Stomach (tissue), 4 donors: ENCODE results near the gene MRPL45.

Experiments used
- CTCF ChIP-seq, 7 experiments: fragments of 450-650 bp in 4 of 7; fragments of 200-600 bp in 3 of 7; sonication (generic) in 3 of 7; IDR thresholded peaks; one replicate each; pipeline ENCODE4 v1.5.1; 2016 to 2019; ENCODE audit warnings: antibody characterized with exemption in 7 of 7, control low read depth in 2 of 7, mild to moderate bottlenecking in 1 of 7
- POLR2A ChIP-seq, 4 donors: fragments of 450-650 bp; IDR thresholded peaks; one replicate each; pipeline ENCODE4 v1.6.1; 2016; ENCODE audit warnings: antibody characterized with exemption in 4 of 4, control low read depth in 2 of 4, mild to moderate bottlenecking in 1 of 4, moderate library complexity in 1 of 4
- POLR2AphosphoS5 ChIP-seq, 3 donors: sonication (generic); formaldehyde crosslinking; IDR thresholded peaks; one replicate each; pipeline ENCODE4 v1.6.1; 2016; ENCODE audit warnings: antibody characterized with exemption in 3 of 3

DNA sequence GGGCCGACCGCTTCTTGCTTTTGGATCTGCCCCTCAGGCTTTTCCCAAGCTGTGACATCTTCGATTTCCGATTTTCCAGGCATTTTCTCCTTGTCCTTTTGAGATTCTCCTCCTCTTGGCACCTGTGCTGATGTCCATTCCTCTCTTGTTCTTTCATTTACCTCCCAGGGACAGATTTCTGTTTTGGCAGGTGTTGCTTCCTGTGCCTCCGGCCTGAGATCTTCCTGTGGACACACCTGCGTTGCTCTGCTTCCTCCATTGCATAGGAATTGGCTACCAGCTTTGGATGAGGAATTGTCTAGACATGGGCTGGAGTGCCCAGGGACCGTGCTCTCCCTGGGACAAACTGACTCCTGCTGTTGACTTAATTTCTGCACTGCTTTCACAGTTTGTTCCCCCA is 31.7 kb downstream of the MRPL45 start:
- TF ChIP-seq CTCF (IDR thresholded peaks at IDR 0.05) (no peak), POLR2A (IDR thresholded peaks at IDR 0.05) (no peak), POLR2AphosphoS5 (IDR thresholded peaks at IDR 0.05) (no peak)
